Neural progenitor cell (in vitro differentiated cells): ENCODE data around the gene SLAMF7. TPM values are rescaled to one million over a fixed set of nuclear protein-coding genes. Genes with fewer than 3 reads are reported as not detected.

Experiments used
- DNase-seq: peaks from one replicate; pipeline ENCODE4 v3.0.0-alpha.2; 2016; ENCODE audit warnings: low spot score
- H2AFZ ChIP-seq: fragments of 200-600 bp; sonication (generic); replicated peaks from 2 replicates; pipeline ENCODE4 v1.6.1; 2016; ENCODE audit warnings: antibody characterized with exemption
- H3F3A ChIP-seq: fragments of 200-600 bp; sonication (generic); 2 replicates; pipeline ENCODE4 v1.6.1; 2016; ENCODE audit warnings: antibody characterized with exemption, low read depth
- H3K27ac ChIP-seq: fragments of 200-600 bp; sonication (generic); 2 replicates; pipeline ENCODE4 v1.5.1; 2016; ENCODE audit warnings: mild to moderate bottlenecking
- H3K27me3 ChIP-seq: fragments of 200-600 bp; sonication (generic); 2 replicates; pipeline ENCODE4 v1.6.1; 2016; ENCODE audit warnings: mild to moderate bottlenecking, moderate library complexity
- H3K36me3 ChIP-seq: fragments of 200-600 bp; sonication (generic); 2 replicates; pipeline ENCODE4 v1.5.1; 2016
- H3K4me1 ChIP-seq: fragments of 200-600 bp; sonication (generic); 2 replicates; pipeline ENCODE4 v1.6.1; 2016; ENCODE audit warnings: mixed run types
- H3K4me2 ChIP-seq: fragments of 200-600 bp; sonication (generic); 2 replicates; pipeline ENCODE4 v1.6.1; 2016
- H3K4me3 ChIP-seq: fragments of 200-600 bp; sonication (generic); 2 replicates; pipeline ENCODE4 v1.5.1; 2016
- H3K79me2 ChIP-seq: fragments of 200-600 bp; sonication (generic); 2 replicates; pipeline ENCODE4 v1.6.1; 2016; ENCODE audit warnings: low read depth
- H3K9ac ChIP-seq: fragments of 200-600 bp; sonication (generic); 2 replicates; pipeline ENCODE4 v1.6.1; 2016
- H3K9me3 ChIP-seq: fragments of 200-600 bp; sonication (generic); 2 replicates; pipeline ENCODE4 v1.5.1; 2016; ENCODE audit warnings: low read depth
- H4K20me1 ChIP-seq: fragments of 200-600 bp; sonication (generic); 2 replicates; pipeline ENCODE4 v1.6.1; 2016; ENCODE audit warnings: low read depth
- H3K27ac Mint-ChIP-seq: 3 replicates; pipeline ENCODE4 v1.8.0; 2021; ENCODE audit warnings: mixed read lengths
- H3K27me3 Mint-ChIP-seq: 2 replicates; pipeline ENCODE4 v1.8.0; 2022; ENCODE audit warnings: low read depth, mild to moderate bottlenecking, inconsistent platforms, moderate library complexity, mixed read lengths; ENCODE audit not compliant: insufficient read depth
- H3K36me3 Mint-ChIP-seq: 3 replicates; pipeline ENCODE4 v1.8.0; 2021; ENCODE audit warnings: mixed read lengths
- H3K4me1 Mint-ChIP-seq: 3 replicates; pipeline ENCODE4 v1.8.0; 2021; ENCODE audit warnings: mixed read lengths
- H3K4me3 Mint-ChIP-seq: 3 replicates; pipeline ENCODE4 v1.8.0; 2021; ENCODE audit warnings: mild to moderate bottlenecking, moderate library complexity, mixed read lengths
- H3K9me3 Mint-ChIP-seq: 3 replicates; pipeline ENCODE4 v1.8.0; 2020; ENCODE audit warnings: mixed read lengths
- EZH2 ChIP-seq: fragments of 200-600 bp; sonication (generic); IDR thresholded peaks from 2 replicates; pipeline ENCODE4 v1.6.1; 2017; ENCODE audit warnings: antibody characterized with exemption, mild to moderate bottlenecking, moderate library complexity
- EZH2phosphoT487 ChIP-seq: fragments of 200-600 bp; sonication (generic); IDR thresholded peaks from 2 replicates; pipeline ENCODE4 v1.6.1; 2017; ENCODE audit warnings: antibody characterized with exemption
- total RNA-seq: library from RNA; depleted of rRNA; stranded (reverse); fragments of >200 nt; gene quantifications from 2 replicates; pipeline ENCODE4 v1.2.3, GENCODE V29; 2015; ENCODE audit warnings: low replicate concordance
- TF ChIP-seq, protein P1 (sequence below): fragments of 200-600 bp; sonication (generic); IDR thresholded peaks from 2 replicates; pipeline ENCODE4 v1.5.1; 2017; ENCODE audit warnings: antibody characterized with exemption, mild to moderate bottlenecking

The SLAMF7 gene
- total RNA-seq, 1 donor from 2014 or later, result not detected

DNA sequence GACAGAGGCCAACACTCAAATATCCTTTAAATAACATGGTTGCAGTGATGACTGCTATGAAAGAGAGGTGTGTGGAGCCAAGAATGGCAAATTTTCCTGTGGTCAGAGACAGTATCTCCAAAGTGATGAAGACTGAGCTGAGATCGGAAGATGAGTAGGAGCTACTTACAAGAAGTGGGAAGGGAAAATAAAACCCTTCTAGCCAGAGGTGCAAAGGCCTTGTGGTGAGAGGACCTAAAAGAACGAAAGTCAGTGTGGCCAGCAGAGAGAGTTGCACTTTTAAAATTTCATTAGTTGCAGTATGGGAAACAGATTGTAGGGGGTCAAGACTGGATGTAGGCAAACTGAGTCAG, 17.8 kb downstream of the SLAMF7 start:
- no peak for TF ChIP-seq EZH2
- TF ChIP-seq, protein P1, sequence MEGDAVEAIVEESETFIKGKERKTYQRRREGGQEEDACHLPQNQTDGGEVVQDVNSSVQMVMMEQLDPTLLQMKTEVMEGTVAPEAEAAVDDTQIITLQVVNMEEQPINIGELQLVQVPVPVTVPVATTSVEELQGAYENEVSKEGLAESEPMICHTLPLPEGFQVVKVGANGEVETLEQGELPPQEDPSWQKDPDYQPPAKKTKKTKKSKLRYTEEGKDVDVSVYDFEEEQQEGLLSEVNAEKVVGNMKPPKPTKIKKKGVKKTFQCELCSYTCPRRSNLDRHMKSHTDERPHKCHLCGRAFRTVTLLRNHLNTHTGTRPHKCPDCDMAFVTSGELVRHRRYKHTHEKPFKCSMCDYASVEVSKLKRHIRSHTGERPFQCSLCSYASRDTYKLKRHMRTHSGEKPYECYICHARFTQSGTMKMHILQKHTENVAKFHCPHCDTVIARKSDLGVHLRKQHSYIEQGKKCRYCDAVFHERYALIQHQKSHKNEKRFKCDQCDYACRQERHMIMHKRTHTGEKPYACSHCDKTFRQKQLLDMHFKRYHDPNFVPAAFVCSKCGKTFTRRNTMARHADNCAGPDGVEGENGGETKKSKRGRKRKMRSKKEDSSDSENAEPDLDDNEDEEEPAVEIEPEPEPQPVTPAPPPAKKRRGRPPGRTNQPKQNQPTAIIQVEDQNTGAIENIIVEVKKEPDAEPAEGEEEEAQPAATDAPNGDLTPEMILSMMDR, result no peak
- no peak for TF ChIP-seq EZH2phosphoT487
- DNase-seq, result no peak
- H4K20me1 ChIP-seq, result no peaks in the 10 kb centered on the region
- no peak overlapping the region for H2AFZ ChIP-seq
- H3K4me3 ChIP-seq, result no peak overlapping the region
- Mint-ChIP-seq H3K9me3 (no peaks in the 10 kb centered on the region), H3K4me3 (no peak overlapping the region), H3K27ac (no peak overlapping the region), H3K36me3 (no peaks in the 10 kb centered on the region), H3K4me1 (peaks cover 8% of the 10 kb centered on the region), H3K27me3 (no peaks in the 10 kb centered on the region)
- H3K79me2 ChIP-seq, result no peaks in the 10 kb centered on the region
- no peak overlapping the region for H3K9ac ChIP-seq
- no peak overlapping the region for H3K27ac ChIP-seq
- H3K4me2 ChIP-seq, result no peak overlapping the region
- no peaks in the 10 kb centered on the region for H3F3A ChIP-seq
- no peaks in the 10 kb centered on the region for H3K4me1 ChIP-seq
- H3K27me3 ChIP-seq, result no peaks in the 10 kb centered on the region
- no peaks in the 10 kb centered on the region for H3K9me3 ChIP-seq
- H3K36me3 ChIP-seq, result no peaks in the 10 kb centered on the region

DNA sequence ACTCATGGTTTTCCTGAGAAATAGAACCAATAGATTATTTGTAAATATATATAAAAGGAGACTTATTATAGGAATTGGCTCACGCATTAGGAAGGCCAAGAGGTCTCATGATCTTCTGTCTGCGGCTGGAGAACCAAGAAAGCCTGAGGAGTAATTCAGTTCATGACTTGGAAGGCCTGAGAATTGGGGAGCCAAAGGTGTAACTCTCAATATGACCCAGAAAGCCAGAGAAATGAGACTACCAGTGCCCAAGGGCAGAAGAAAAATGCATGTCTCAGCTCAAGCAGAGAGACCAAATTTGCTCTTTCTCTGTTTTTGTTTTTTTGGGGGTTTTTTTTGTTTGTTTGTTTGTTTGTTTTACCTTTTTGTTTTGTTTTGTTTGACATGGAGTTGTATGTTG, 19.5 kb downstream of the SLAMF7 start:
- no peak for DNase-seq
- H3K36me3 ChIP-seq, result no peaks in the 10 kb centered on the region
- no peak overlapping the region for H3K27ac ChIP-seq
- H3K4me3 ChIP-seq, result no peak overlapping the region
- H3K27me3 ChIP-seq, result no peaks in the 10 kb centered on the region
- no peak overlapping the region for H3K4me2 ChIP-seq
- H3K27me3 Mint-ChIP-seq, result no peaks in the 10 kb centered on the region
- no peaks in the 10 kb centered on the region for H3K4me1 ChIP-seq
- H3K36me3 Mint-ChIP-seq, result no peaks in the 10 kb centered on the region
- H3K9ac ChIP-seq, result no peak overlapping the region
- no peak overlapping the region for H2AFZ ChIP-seq
- no peaks in the 10 kb centered on the region for H3K79me2 ChIP-seq
- no peak for TF ChIP-seq EZH2phosphoT487
- TF ChIP-seq EZH2, result no peak
- TF ChIP-seq, protein P1, result no peak
- no peak overlapping the region for H3K4me3 Mint-ChIP-seq
- no peaks in the 10 kb centered on the region for H3K9me3 Mint-ChIP-seq
- no peak overlapping the region for H3K27ac Mint-ChIP-seq
- H3K4me1 Mint-ChIP-seq, result no peaks in the 10 kb centered on the region
- H4K20me1 ChIP-seq, result no peaks in the 10 kb centered on the region
- H3F3A ChIP-seq, result no peaks in the 10 kb centered on the region
- H3K9me3 ChIP-seq, result no peaks in the 10 kb centered on the region

DNA sequence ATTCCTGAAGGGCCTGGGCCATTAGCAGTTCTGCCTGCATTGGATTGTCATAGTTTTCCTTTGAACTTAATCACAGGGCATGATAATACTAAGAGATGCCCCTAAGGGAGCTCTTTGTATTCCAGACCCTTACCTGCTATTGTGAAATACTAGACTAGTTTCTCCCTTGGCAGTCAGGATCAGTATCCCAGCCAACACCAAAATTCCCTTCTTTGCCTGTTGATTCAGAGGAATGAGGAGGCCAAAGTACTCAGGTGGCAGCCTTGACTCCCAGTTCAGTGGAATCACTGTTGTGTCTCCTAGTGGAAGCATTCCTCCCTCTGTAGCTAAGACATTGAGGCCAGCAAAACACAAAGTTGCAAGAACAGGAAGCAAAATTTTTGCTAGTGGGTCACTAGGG, 20.7 kb downstream of the SLAMF7 start:
- H3K4me3 ChIP-seq, result no peak overlapping the region
- H3K4me2 ChIP-seq, result no peak overlapping the region
- H3K36me3 Mint-ChIP-seq, result no peaks in the 10 kb centered on the region
- H3K4me3 Mint-ChIP-seq, result no peak overlapping the region
- no peaks in the 10 kb centered on the region for H3K27me3 ChIP-seq
- TF ChIP-seq EZH2phosphoT487 (no peak), EZH2 (no peak)
- TF ChIP-seq, protein P1, result no peak
- H3K4me1 ChIP-seq, result no peaks in the 10 kb centered on the region
- H3K79me2 ChIP-seq, result no peaks in the 10 kb centered on the region
- H3F3A ChIP-seq, result no peaks in the 10 kb centered on the region
- no peak overlapping the region for H3K27ac Mint-ChIP-seq
- no peak overlapping the region for H3K9ac ChIP-seq
- H3K9me3 ChIP-seq, result no peaks in the 10 kb centered on the region
- no peaks in the 10 kb centered on the region for H3K4me1 Mint-ChIP-seq
- no peaks in the 10 kb centered on the region for H3K36me3 ChIP-seq
- no peak overlapping the region for H2AFZ ChIP-seq
- no peak overlapping the region for H3K27ac ChIP-seq
- no peak for DNase-seq
- H3K9me3 Mint-ChIP-seq, result no peaks in the 10 kb centered on the region
- H4K20me1 ChIP-seq, result no peaks in the 10 kb centered on the region
- H3K27me3 Mint-ChIP-seq, result no peaks in the 10 kb centered on the region

DNA sequence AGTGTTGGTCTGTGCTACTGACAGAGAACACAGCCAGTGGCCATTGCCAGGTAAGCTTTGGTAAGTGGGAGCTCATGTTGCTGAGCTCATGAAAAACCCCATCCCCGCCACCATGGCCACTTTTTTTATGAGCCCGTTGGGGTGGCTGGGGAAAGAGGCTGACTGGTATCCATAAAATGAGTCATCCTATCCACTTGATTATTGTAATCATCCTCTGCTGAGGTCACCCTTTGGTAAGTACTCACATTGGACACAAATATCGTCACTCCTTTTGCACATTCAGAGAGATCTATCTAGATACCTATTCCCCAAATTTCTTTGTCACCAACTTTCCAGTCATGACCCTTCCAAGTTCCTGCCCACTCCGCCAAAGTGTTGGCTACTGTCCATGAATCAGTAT, 22.0 kb downstream of the SLAMF7 start:
- Histone ChIP-seq H3K4me2 (no peak overlapping the region), H3K36me3 (no peaks in the 10 kb centered on the region), H3K4me3 (no peak overlapping the region), H3K4me1 (no peaks in the 10 kb centered on the region), H4K20me1 (no peaks in the 10 kb centered on the region), H3K27ac (no peak overlapping the region), H3K9me3 (no peaks in the 10 kb centered on the region), H2AFZ (no peak overlapping the region), H3K9ac (no peak overlapping the region), H3F3A (no peaks in the 10 kb centered on the region), H3K27me3 (no peaks in the 10 kb centered on the region), H3K79me2 (no peaks in the 10 kb centered on the region)
- DNase-seq, result no peak
- TF ChIP-seq, protein P1, result no peak
- no peak for TF ChIP-seq EZH2
- no peak for TF ChIP-seq EZH2phosphoT487
- H3K4me3 Mint-ChIP-seq, result no peak overlapping the region
- no peaks in the 10 kb centered on the region for H3K36me3 Mint-ChIP-seq
- H3K27me3 Mint-ChIP-seq, result no peaks in the 10 kb centered on the region
- no peak overlapping the region for H3K27ac Mint-ChIP-seq
- no peaks in the 10 kb centered on the region for H3K9me3 Mint-ChIP-seq
- no peaks in the 10 kb centered on the region for H3K4me1 Mint-ChIP-seq
